Measurements from ENCODE around the gene PDCD11.

DNA sequence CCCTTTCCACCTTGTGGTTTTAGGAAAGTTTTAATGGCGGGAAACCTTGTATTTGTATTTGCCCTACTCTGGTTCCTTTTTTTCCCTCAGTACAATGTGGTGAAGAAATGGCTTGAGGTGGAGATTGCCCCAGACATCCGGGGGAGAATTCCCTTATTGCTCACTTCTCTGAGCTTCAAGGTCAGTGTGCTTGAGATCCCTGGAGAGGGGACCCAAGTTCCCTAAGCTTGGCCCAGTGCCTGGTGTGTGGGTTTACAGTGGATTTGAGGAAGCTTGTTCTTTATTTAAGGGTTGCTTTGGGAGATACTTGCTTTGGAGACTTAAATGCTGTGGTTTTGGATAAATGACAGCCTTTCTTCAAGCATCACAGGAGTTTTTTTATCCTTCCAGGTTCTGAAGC lies 37.4 kb downstream of the PDCD11 start:
- no peak for TF ChIP-seq EP300 (IDR thresholded peaks at IDR 0.05)
- no peak for TF ChIP-seq CTCF (IDR thresholded peaks at IDR 0.05)

All from stomach (tissue), 4 donors.